NCI-H2081 treated with DMSO at 0.1 percent for 48 hours (cell line): ENCODE measurements around the gene ERFE.

ENCODE experiments used
- DNase-seq: peaks from one replicate; lab custom pipeline; 2025; lab: John Stamatoyannopoulos, UW

ERFE gene

GRCh38 chr2:238155761-238156694 is 2.7 kb upstream of the ERFE start:
- no peak for DNase-seq

GRCh38 chr2:238157506-238158017 is 1.2 kb upstream of the ERFE start:
- no peak for DNase-seq

- no peak for DNase-seq
These were observed 707 bp upstream of the ERFE start for GRCh38 chr2:238158018-238158508.

GRCh38 chr2:238159071-238159539 is 335 bp downstream of the ERFE start:
- no peak for DNase-seq

GRCh38 chr2:238159661-238160205 is 963 bp downstream of the ERFE start:
- DNase-seq: no peak

GRCh38 chr2:238160206-238161129 is 1.7 kb downstream of the ERFE start:
- DNase-seq: no peak

GRCh38 chr2:238161291-238162051 is 2.7 kb downstream of the ERFE start:
- DNase-seq: no peak

- no peak for DNase-seq
These were observed 3.6 kb downstream of the ERFE start for GRCh38 chr2:238162251-238162845.

GRCh38 chr2:238162846-238163441 is 4.2 kb downstream of the ERFE start:
- no peak for DNase-seq

GRCh38 chr2:238163481-238164198 is 4.9 kb downstream of the ERFE start:
- DNase-seq: no peak

- no peak for DNase-seq
These were observed 6.1 kb downstream of the ERFE start for GRCh38 chr2:238164906-238165287.

GRCh38 chr2:238165288-238165921 is 6.6 kb downstream of the ERFE start:
- DNase-seq: no peak

GRCh38 chr2:238166391-238167343 is 7.9 kb downstream of the ERFE start:
- DNase-seq: no peak

- DNase-seq: no peak
These were observed 8.6 kb downstream of the ERFE start for GRCh38 chr2:238167344-238167715.

- DNase-seq: no peak
These were observed 9.0 kb downstream of the ERFE start for GRCh38 chr2:238167761-238168160.

GRCh38 chr2:238168196-238169047 is 9.7 kb downstream of the ERFE start:
- no peak for DNase-seq

GRCh38 chr2:238169048-238169707 is 10.4 kb downstream of the ERFE start:
- DNase-seq: no peak
